ENCODE data around the gene NEURL1B. TPM values are rescaled to one million over a fixed set of nuclear protein-coding genes. Genes with fewer than 3 reads are reported as not detected.

NEURL1B gene
- total and polyA plus RNA-seq, 10 donors = 0.26 to 2.5 (median 1.2) TPM

GRCh38 chr5:172593306-172593705 is 47.8 kb upstream of the NEURL1B start:
- H3K4me3 ChIP-seq = no peak overlapping the region
- DNase-seq = no peak
- H3K36me3 ChIP-seq = no peaks in the 10 kb centered on the region
- H3K4me1 ChIP-seq = no peaks in the 10 kb centered on the region
- intact Hi-C loops (cut with DNase I; ENCODE audit: low total_unique reads) = no loop called here
- WGBS, 5 donors = 85 to 90% (median 87%) methylated on average over 12 of the region's 12 CpGs
- H3K9me3 ChIP-seq = no peaks in the 10 kb centered on the region
- H3K27ac ChIP-seq = no peak overlapping the region
- no peak for TF ChIP-seq POLR2A (IDR thresholded peaks at IDR 0.05)
- no peak for TF ChIP-seq POLR2AphosphoS5 (IDR thresholded peaks at IDR 0.05)
- no peak for TF ChIP-seq CTCF (IDR thresholded peaks at IDR 0.05 in 8 of 11, conservative IDR thresholded peaks at IDR 0.05 in 3 of 11)
- H3K27me3 ChIP-seq (replicated peaks in 1 of 7) = peaks cover 0 to 7% (median 0%) of the 10 kb centered on the region in 7 donors

- Histone ChIP-seq H3K36me3 (no peaks in the 10 kb centered on the region), H3K9me3 (no peaks in the 10 kb centered on the region), H3K27me3 (replicated peaks in 1 of 7) (peaks cover 0 to 9% (median 0%) of the 10 kb centered on the region in 7 donors), H3K4me1 (no peaks in the 10 kb centered on the region), H3K4me3 (no peak overlapping the region), H3K27ac (no peak overlapping the region)
- WGBS, 5 donors = 87 to 97% (median 91%) methylated on average over 8 of the region's 8 CpGs
- intact Hi-C loops (cut with DNase I; ENCODE audit: low total_unique reads) = no loop called here
- DNase-seq = no peak
- TF ChIP-seq CTCF (IDR thresholded peaks at IDR 0.05 in 8 of 11, conservative IDR thresholded peaks at IDR 0.05 in 3 of 11) (no peak), POLR2AphosphoS5 (IDR thresholded peaks at IDR 0.05) (no peak), POLR2A (IDR thresholded peaks at IDR 0.05) (no peak)
Measured at GRCh38 chr5:172593721-172594235, 47.3 kb upstream of the NEURL1B start.

- Histone ChIP-seq H3K4me1 (no peaks in the 10 kb centered on the region), H3K27ac (no peak overlapping the region), H3K27me3 (replicated peaks in 1 of 7) (peaks cover 0 to 13% (median 0%) of the 10 kb centered on the region in 7 donors), H3K9me3 (no peaks in the 10 kb centered on the region), H3K4me3 (no peak overlapping the region), H3K36me3 (no peaks in the 10 kb centered on the region)
- 67 to 84% (median 77%) methylated on average over 8 of the region's 8 CpGs for WGBS, 5 donors
- DNase-seq = no peak
- TF ChIP-seq CTCF (IDR thresholded peaks at IDR 0.05 in 8 of 11, conservative IDR thresholded peaks at IDR 0.05 in 3 of 11) = no peak
- TF ChIP-seq POLR2A (IDR thresholded peaks at IDR 0.05) = no peak
- no peak for TF ChIP-seq POLR2AphosphoS5 (IDR thresholded peaks at IDR 0.05)
- intact Hi-C loops (cut with DNase I; ENCODE audit: low total_unique reads) = no loop called here
Measured at GRCh38 chr5:172594431-172594830, 46.6 kb upstream of the NEURL1B start.

GRCh38 chr5:172594867-172595466 is 46.1 kb upstream of the NEURL1B start:
- peaks cover 0 to 13% (median 0%) of the 10 kb centered on the region in 7 donors for H3K27me3 ChIP-seq (replicated peaks in 1 of 7)
- WGBS, 5 donors = 83 to 89% (median 86%) methylated on average over 9 of the region's 9 CpGs
- TF ChIP-seq CTCF (IDR thresholded peaks at IDR 0.05 in 8 of 11, conservative IDR thresholded peaks at IDR 0.05 in 3 of 11) (no peak), POLR2A (IDR thresholded peaks at IDR 0.05) (no peak), POLR2AphosphoS5 (IDR thresholded peaks at IDR 0.05) (no peak)
- intact Hi-C loops (cut with DNase I; ENCODE audit: low total_unique reads) = no loop called here
- no peaks in the 10 kb centered on the region for H3K4me1 ChIP-seq
- no peaks in the 10 kb centered on the region for H3K9me3 ChIP-seq
- no peak for DNase-seq
- H3K4me3 ChIP-seq = no peak overlapping the region
- no peak overlapping the region for H3K27ac ChIP-seq
- H3K36me3 ChIP-seq = no peaks in the 10 kb centered on the region

All from spleen (tissue), 11 donors.